ENCODE results near the gene WDR70.
"Not testable (repeated sequence)": the region's sequence is repeated elsewhere in the genome, so short reads cannot be mapped to it uniquely, and the experiment has no call there.

WDR70 gene

GRCh38 chr5:37667846-37668245, 288.7 kb downstream of the WDR70 start:
- H3K4me2 ChIP-seq (ENCODE audit: low read depth, low read length, poor library complexity, severe bottlenecking) = no peak overlapping the region

GRCh38 chr5:37668524-37669047, 289.5 kb downstream of the WDR70 start:
- Histone ChIP-seq H3K27me3 (ENCODE audit: insufficient read depth, low read length, poor library complexity, severe bottlenecking) (no peaks in the 10 kb centered on the region), H3K36me3 (ENCODE audit: insufficient read depth, low read length) (no peaks in the 10 kb centered on the region), H3F3A (ENCODE audit: low read depth) (peaks cover 4% of the 10 kb centered on the region; the same call in 1 of the 2 replicates), H3K4me3 (ENCODE audit: low read length, poor library complexity, severe bottlenecking) (no peak overlapping the region), H3K4me1 (ENCODE audit: insufficient read depth, low read length, poor library complexity, severe bottlenecking) (peaks cover 16% of the 10 kb centered on the region), H3K9ac (ENCODE audit: low read depth, low read length, poor library complexity, severe bottlenecking) (no peak overlapping the region), H2AFZ (ENCODE audit: low read length) (no peak overlapping the region), H3K9me3 (ENCODE audit: insufficient read depth, low read depth, low read length) (no peaks in the 10 kb centered on the region), H3K9me2 (replicated peaks; ENCODE audit: low read depth, low read length) (no peaks in the 10 kb centered on the region), H4K20me1 (ENCODE audit: insufficient read depth, low read length, poor library complexity, severe bottlenecking) (peaks cover 3% of the 10 kb centered on the region), H3K4me2 (ENCODE audit: low read depth, low read length, poor library complexity, severe bottlenecking) (no peak overlapping the region), H3K79me2 (ENCODE audit: insufficient read depth, low read length) (no peaks in the 10 kb centered on the region)
- TF ChIP-seq CTCF (conservative IDR thresholded peaks at IDR 0.05; ENCODE audit: low read length) (no peak), EZH2phosphoT487 (IDR thresholded peaks at IDR 0.05; ENCODE audit: borderline replicate concordance) (no peak)

More at GRCh38 chr5:37667846-37668245, 288.7 kb downstream of the WDR70 start:
- Histone ChIP-seq H3K9me3 (ENCODE audit: insufficient read depth, low read depth, low read length) (no peaks in the 10 kb centered on the region), H3K9ac (ENCODE audit: low read depth, low read length, poor library complexity, severe bottlenecking) (no peak overlapping the region), H3K9me2 (replicated peaks; ENCODE audit: low read depth, low read length) (no peaks in the 10 kb centered on the region), H3K4me3 (ENCODE audit: low read length, poor library complexity, severe bottlenecking) (no peak overlapping the region), H3K4me1 (ENCODE audit: insufficient read depth, low read length, poor library complexity, severe bottlenecking) (peaks cover 12% of the 10 kb centered on the region), H4K20me1 (ENCODE audit: insufficient read depth, low read length, poor library complexity, severe bottlenecking) (peaks cover 3% of the 10 kb centered on the region), H3K36me3 (ENCODE audit: insufficient read depth, low read length) (no peaks in the 10 kb centered on the region), H3F3A (ENCODE audit: low read depth) (peaks cover 4% of the 10 kb centered on the region; the same call in 1 of the 2 replicates), H2AFZ (ENCODE audit: low read length) (no peak overlapping the region), H3K27me3 (ENCODE audit: insufficient read depth, low read length, poor library complexity, severe bottlenecking) (no peaks in the 10 kb centered on the region), H3K79me2 (ENCODE audit: insufficient read depth, low read length) (no peaks in the 10 kb centered on the region)
- TF ChIP-seq EZH2phosphoT487 (IDR thresholded peaks at IDR 0.05; ENCODE audit: borderline replicate concordance) (no peak), CTCF (conservative IDR thresholded peaks at IDR 0.05; ENCODE audit: low read length) (no peak)

DNA sequence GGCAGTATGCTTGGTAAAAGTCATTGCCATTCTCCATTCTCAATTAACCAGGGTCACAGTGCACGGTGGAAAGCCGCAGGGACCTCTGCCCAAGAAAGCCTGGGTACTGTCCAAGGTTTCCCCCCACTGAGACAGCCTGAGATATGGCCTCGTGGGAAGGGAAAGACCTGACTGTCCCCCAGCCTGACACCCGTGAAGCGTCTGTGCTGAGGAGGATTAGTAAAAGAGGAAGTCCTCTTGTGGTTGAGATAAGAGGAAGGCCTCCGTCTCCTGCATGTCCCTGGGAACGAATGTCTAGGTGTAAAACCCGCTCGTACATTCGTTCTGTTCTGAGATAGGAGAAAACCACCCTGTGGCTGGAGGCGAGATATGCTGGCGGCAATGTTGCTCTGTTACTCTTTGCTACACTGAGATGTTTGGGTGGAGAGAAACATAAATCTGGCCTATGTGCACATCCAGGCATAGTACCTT, 293.0 kb downstream of the WDR70 start:
- H3K79me2 ChIP-seq (ENCODE audit: insufficient read depth, low read length); H3K36me3 ChIP-seq (ENCODE audit: insufficient read depth, low read length); H3K9ac ChIP-seq (ENCODE audit: low read depth, low read length, poor library complexity, severe bottlenecking); H3K27me3 ChIP-seq (ENCODE audit: insufficient read depth, low read length, poor library complexity, severe bottlenecking); H3K9me2 ChIP-seq (replicated peaks; ENCODE audit: low read depth, low read length); H3F3A ChIP-seq (ENCODE audit: low read depth); H2AFZ ChIP-seq (ENCODE audit: low read length); H3K9me3 ChIP-seq (ENCODE audit: insufficient read depth, low read depth, low read length); H4K20me1 ChIP-seq (ENCODE audit: insufficient read depth, low read length, poor library complexity, severe bottlenecking): not testable (repeated sequence)
- peaks cover 16% of the 10 kb centered on the region for H3K4me1 ChIP-seq (ENCODE audit: insufficient read depth, low read length, poor library complexity, severe bottlenecking)
- H3K4me2 ChIP-seq (ENCODE audit: low read depth, low read length, poor library complexity, severe bottlenecking) = peak overlapping the region; percentile 73
- peak overlapping the region; percentile 29 for H3K4me3 ChIP-seq (ENCODE audit: low read length, poor library complexity, severe bottlenecking)

- H4K20me1 ChIP-seq (ENCODE audit: insufficient read depth, low read length, poor library complexity, severe bottlenecking); H3K9me3 ChIP-seq (ENCODE audit: insufficient read depth, low read depth, low read length); H3K79me2 ChIP-seq (ENCODE audit: insufficient read depth, low read length); H3K9me2 ChIP-seq (replicated peaks; ENCODE audit: low read depth, low read length); H3K36me3 ChIP-seq (ENCODE audit: insufficient read depth, low read length); H3K4me2 ChIP-seq (ENCODE audit: low read depth, low read length, poor library complexity, severe bottlenecking); H3K27me3 ChIP-seq (ENCODE audit: insufficient read depth, low read length, poor library complexity, severe bottlenecking); H2AFZ ChIP-seq (ENCODE audit: low read length); H3K9ac ChIP-seq (ENCODE audit: low read depth, low read length, poor library complexity, severe bottlenecking); H3K4me3 ChIP-seq (ENCODE audit: low read length, poor library complexity, severe bottlenecking); H3F3A ChIP-seq (ENCODE audit: low read depth): not testable (repeated sequence)
- H3K4me1 ChIP-seq (ENCODE audit: insufficient read depth, low read length, poor library complexity, severe bottlenecking) = peaks cover 16% of the 10 kb centered on the region
These were observed 295.2 kb downstream of the WDR70 start for GRCh38 chr5:37674361-37674760.

GRCh38 chr5:37679326-37679725, 300.2 kb downstream of the WDR70 start:
- not testable (repeated sequence) for H3K79me2 ChIP-seq (ENCODE audit: insufficient read depth, low read length); H3K4me2 ChIP-seq (ENCODE audit: low read depth, low read length, poor library complexity, severe bottlenecking); H2AFZ ChIP-seq (ENCODE audit: low read length); H3K36me3 ChIP-seq (ENCODE audit: insufficient read depth, low read length); H3K27me3 ChIP-seq (ENCODE audit: insufficient read depth, low read length, poor library complexity, severe bottlenecking); H3K4me3 ChIP-seq (ENCODE audit: low read length, poor library complexity, severe bottlenecking); H3K9ac ChIP-seq (ENCODE audit: low read depth, low read length, poor library complexity, severe bottlenecking); H4K20me1 ChIP-seq (ENCODE audit: insufficient read depth, low read length, poor library complexity, severe bottlenecking); H3K4me1 ChIP-seq (ENCODE audit: insufficient read depth, low read length, poor library complexity, severe bottlenecking); H3K9me2 ChIP-seq (replicated peaks; ENCODE audit: low read depth, low read length); H3F3A ChIP-seq (ENCODE audit: low read depth)
- peaks cover 12% of the 10 kb centered on the region; the same call in 1 of the 2 replicates for H3K9me3 ChIP-seq (ENCODE audit: insufficient read depth, low read depth, low read length)

DNA sequence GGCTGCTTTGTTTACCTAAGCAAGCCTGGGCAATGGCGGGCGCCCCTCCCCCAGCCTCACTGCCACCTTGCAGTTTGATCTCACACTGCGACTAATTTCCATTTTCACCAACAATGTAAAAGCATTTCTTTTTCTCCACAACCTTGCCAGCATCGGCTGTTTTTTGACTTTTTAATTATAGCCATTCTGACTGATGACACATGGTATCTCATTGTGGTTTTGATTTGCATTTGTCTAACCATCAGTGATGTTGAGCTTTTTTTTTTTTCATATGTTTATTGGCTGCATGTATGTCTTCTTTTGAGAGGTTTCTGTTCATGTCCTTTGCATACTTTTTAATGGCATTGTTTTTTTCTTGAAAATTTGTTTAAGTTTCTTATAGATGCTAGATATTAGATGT, 300.8 kb downstream of the WDR70 start:
- not testable (repeated sequence) for H3K4me2 ChIP-seq (ENCODE audit: low read depth, low read length, poor library complexity, severe bottlenecking); H2AFZ ChIP-seq (ENCODE audit: low read length); H3K36me3 ChIP-seq (ENCODE audit: insufficient read depth, low read length); H3K4me3 ChIP-seq (ENCODE audit: low read length, poor library complexity, severe bottlenecking); H3K79me2 ChIP-seq (ENCODE audit: insufficient read depth, low read length); H3K9ac ChIP-seq (ENCODE audit: low read depth, low read length, poor library complexity, severe bottlenecking); H3K9me2 ChIP-seq (replicated peaks; ENCODE audit: low read depth, low read length); H3K27me3 ChIP-seq (ENCODE audit: insufficient read depth, low read length, poor library complexity, severe bottlenecking); H3K4me1 ChIP-seq (ENCODE audit: insufficient read depth, low read length, poor library complexity, severe bottlenecking); H4K20me1 ChIP-seq (ENCODE audit: insufficient read depth, low read length, poor library complexity, severe bottlenecking); H3F3A ChIP-seq (ENCODE audit: low read depth)
- H3K9me3 ChIP-seq (ENCODE audit: insufficient read depth, low read depth, low read length) = peaks cover 12% of the 10 kb centered on the region; the same call in 1 of the 2 replicates

All from Loucy (cell line).